ENCODE measurements around the gene MAOA. TPM values are rescaled to one million over a fixed set of nuclear protein-coding genes. Genes with fewer than 3 reads are reported as not detected.

Gene MAOA
- 9.6 and 29.1 TPM in 2 replicates for total RNA-seq (ENCODE audit: low replicate concordance)

GRCh38 chrX:43656005-43656494, at the start of gene MAOA:
TSS of gene MAOA (plus strand) at chrX:43656299. CDS start at chrX:43656342, 43 bp downstream.

Other genes starting within 250 kb of the MAOA start
- 0.12 and 1.7 TPM in 2 replicates for gene MAOB, start 226.2 kb downstream of the MAOA start, total RNA-seq (ENCODE audit: low replicate concordance)